ENCODE measurements around the gene MBNL2.
A peak's percentile ranks its signal among the peaks of the same experiment; 100 is the strongest.

The MBNL2 gene

DNA sequence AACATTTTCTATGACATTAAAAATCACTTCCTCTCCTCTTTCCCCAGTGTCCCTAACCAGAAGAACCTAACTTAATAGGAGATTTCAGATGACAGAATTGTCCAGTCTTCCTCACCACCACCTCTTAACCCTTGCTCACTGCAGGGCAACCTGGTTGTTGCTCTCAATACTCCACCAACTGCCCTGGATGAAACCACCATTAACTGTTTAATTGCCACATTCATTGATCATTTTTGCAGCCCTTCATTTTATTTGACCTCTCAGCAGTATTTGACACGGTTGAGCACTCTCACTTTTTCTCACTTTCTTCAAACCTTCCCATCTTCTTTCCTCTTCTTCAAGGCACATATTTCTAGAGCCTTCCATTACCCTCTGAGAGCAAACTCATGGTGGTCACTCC lies 84.0 kb downstream of the MBNL2 start:
- DNase-seq: no peak

- DNase-seq: no peak
These were observed 84.5 kb downstream of the MBNL2 start for GRCh38 chr13:97306645-97307044.

DNA sequence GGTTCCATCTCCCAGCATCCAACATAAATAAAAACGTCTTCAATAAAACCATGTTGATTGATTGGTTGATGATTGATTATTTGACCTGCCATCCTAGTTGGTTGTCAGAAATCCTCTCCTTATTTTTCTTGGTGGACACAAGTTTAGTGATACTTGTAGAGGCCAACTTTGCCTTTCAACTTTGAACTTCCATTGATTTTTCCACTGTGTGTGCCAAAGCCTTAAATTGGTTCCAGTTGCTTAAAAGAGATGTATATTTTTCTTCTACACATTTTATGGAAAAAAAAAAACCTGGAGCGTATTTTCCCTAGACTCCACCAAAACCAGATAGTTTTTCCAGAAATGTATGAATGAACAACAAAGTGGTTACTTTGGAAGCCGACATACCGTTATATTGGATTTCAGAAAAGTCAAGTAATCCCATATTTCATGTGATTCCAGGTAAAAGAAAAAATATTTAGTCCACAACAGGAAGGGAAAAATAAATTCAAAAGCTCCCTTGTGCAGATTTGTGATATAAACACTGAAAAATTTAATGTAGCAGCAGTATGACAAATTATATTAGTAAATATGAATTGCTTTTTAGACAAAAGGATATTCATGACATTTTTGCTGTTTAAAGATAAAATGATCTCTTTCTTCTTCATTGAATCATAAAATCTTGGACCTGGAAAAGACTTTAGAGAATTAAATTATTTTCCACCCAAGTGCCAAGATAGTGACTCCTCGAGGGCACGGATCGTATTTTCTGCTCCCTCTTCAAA lies 85.2 kb downstream of the MBNL2 start:
- DNase-seq: no peak

DNA sequence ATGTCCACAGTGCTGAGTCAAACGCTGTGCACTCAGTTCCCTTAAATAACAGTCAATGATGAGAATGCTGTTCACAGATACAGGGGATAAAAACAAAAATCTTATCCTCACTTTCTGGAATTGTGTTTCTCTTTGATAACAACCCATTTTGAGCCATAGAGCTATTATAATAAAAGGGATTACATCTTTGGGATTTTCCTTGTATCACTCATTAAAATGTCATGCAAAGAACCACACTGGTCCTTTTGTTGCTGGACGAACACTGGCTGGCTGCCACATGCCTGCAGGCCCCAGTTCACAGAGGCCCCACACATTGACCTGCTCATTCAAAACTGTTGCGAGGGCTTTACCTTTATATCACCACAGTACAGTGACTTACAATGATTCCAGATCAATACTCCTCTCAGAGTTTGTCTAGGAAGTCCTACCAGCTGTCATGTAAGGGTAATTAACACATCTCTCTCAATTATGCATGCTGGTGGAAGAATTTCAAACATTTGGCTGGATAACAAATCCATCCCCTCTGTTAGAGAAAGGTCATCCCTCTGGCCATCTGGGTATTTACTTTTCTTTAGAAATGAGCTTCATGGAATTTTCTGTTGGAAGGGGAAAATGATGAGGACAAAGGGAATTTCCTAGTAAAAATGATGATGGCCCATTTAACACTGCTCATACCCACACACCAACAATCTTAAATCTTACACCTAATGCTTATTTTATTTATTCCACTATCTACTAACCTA lies 85.9 kb downstream of the MBNL2 start:
- DNase-seq: peak in 1 of 2 experiments; percentile 9

- no peak for DNase-seq
These were observed 86.7 kb downstream of the MBNL2 start for GRCh38 chr13:97308735-97309429.

DNA sequence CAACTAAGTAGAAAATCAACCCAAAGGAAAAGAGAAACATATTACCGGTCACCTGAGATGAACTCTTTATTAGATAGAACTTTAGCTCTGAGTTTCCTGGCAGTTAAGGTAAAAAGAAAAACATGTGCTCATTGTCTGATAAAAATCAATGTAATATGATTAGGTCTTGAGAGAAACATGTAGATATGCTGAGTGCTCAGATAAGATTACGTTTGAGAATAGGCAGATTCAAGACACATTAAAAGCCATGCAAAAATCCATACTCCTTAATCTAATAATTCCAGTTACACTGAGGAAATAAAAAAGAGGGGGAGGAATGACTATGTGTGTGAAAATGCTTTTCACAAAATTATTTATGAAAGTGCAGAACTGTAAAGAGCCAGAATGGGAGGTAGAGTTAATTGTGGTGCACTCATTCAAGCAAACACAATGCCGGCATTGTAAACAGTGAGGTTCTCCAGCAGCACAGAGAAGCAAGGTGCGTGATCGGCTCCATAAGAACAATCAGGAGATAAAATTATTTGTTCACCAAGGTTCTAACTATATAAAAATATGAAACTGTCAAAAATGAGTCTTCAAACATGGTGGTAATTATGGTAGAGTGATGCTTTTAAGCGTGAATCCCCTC lies 88.8 kb downstream of the MBNL2 start:
- DNase-seq: peak; percentile 16 to 60

DNA sequence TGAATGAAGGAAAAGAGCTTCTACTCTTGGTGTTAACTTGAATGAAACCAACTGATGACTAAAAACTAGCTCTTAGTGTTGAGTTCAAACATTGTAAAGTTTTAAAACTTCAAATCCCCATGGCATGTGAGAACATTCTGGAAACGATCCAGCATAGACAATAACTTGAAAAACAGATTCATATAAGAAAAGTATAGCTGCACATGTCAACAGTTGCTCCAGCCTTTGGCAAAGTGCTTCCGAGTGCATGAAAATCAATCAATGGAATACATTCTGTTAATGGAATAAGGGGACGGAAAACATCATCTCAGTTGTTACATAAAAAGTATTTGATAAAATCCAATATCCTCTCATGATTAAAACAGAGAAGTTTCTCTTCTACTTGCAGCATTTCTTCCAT lies 89.8 kb downstream of the MBNL2 start:
- DNase-seq: no peak

- DNase-seq: no peak
These were observed 91.6 kb downstream of the MBNL2 start for GRCh38 chr13:97313551-97314260.

DNA sequence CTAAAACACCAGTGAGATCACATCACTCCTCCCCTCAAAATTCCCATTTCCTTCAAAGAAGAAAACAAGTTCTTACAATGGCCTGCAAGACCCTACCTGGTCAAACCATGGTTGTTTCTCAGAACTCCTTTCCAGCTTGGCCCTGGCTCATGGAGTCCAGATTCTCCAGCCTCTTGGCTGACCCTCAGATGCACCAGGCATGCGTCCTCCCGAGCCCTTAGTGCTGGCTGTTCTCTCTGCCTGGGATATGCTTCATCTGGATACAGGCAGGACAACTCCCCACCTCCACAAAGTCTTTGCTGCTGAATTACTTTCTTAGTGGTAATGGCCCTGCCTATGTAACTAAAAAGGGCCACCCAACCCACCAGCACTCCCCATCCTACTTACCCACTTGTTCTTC lies 94.3 kb downstream of the MBNL2 start:
- DNase-seq: no peak

GRCh38 chr13:97317933-97318332 lies 95.8 kb downstream of the MBNL2 start:
- no peak for DNase-seq

- no peak for DNase-seq
These were observed 96.4 kb downstream of the MBNL2 start for GRCh38 chr13:97318532-97318931.

- DNase-seq: no peak
These were observed 97.1 kb downstream of the MBNL2 start for GRCh38 chr13:97319113-97319720.

DNA sequence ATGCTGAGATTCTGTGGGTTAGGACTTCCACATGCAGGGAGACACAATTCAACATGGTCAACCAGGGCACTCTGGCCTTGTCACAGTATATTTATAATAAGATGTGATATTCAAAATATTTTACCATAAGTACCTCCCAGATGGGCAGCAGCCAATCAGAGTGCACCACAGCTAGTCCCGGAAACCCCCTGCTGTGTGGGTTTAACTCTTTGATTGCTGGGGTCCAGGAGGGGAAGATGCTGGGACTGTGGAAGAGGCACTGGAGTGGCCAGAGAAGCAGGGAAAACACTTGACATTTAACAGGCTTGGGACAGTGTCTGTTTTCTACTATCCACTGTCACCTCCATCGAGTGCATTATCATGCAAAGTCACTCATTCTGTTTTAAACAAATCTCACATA lies 99.0 kb downstream of the MBNL2 start:
- DNase-seq: no peak

DNA sequence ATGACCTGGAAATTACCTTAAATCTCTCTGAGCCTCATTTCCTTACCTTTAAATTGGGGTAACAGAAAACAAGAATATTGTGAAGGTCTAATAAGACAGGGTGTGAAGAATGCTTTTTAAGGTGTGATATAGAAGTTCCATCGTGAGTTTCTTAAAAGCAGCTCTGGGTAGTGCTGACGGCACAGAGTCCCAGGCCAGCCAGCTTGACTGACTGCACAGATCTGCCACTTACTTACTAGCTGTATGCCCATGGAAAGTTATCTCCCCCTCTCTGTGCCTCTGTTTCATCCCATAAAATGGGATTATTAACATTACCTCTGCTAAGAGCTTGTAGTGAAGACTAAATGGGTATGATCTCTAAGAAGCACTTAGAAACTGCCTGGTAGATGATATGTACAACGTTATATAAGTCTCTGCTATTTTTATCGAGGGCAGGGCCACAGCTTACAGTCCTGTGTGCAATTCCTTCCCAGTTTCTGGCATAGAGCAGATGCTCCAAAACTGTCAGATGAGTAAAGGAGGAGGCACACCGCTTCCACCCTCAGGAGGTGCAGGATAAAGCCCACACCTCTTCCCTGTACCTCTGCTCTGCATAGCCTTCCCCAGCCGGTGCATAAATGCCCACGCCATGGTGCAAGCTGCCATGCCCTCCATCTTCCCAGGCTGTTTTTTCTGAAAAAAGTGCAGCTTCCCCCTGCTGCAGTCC lies 99.6 kb downstream of the MBNL2 start:
- DNase-seq: no peak

- DNase-seq: no peak
These were observed 100.7 kb downstream of the MBNL2 start for GRCh38 chr13:97322740-97323342.

GRCh38 chr13:97324115-97324514 lies 102.0 kb downstream of the MBNL2 start:
- no peak for DNase-seq

GRCh38 chr13:97325738-97326137 lies 103.6 kb downstream of the MBNL2 start:
- DNase-seq: no peak

DNA sequence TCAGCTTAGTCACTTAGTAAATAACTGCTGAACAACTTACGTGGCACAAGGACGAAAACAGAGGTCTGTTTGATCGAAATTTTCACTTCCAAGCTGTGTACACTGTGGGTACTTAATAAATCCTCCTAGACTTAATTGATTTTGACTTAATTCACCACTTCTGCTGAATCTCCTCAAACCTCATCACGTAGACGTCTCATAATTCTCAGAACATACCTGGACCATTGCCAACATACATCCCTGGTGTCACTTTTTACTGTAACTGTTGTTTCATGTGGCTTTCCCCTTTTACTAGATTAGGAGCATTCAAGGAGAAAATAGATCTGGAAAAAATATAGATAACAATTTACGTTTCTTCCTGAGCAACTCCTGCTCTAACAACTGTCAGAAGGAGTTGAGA lies 105.0 kb downstream of the MBNL2 start:
- no peak for DNase-seq

GRCh38 chr13:97327506-97328221 lies 105.5 kb downstream of the MBNL2 start:
- DNase-seq: no peak

- no peak for DNase-seq
These were observed 106.2 kb downstream of the MBNL2 start for GRCh38 chr13:97328222-97328790.

Data from NCI-H2081 (cell line).